ENCODE measurements around the gene ARCN1.

ARCN1 gene

GRCh38 chr11:118651820-118652219 is 79.6 kb downstream of the ARCN1 start:
- no peak overlapping the region for H3K4me3 Mint-ChIP-seq
- peaks cover 6% of the 10 kb centered on the region for H3K4me1 Mint-ChIP-seq
- H3K36me3 Mint-ChIP-seq, result no peaks in the 10 kb centered on the region
- no peaks in the 10 kb centered on the region for H3K9me3 Mint-ChIP-seq
- H3K27me3 Mint-ChIP-seq, result peaks cover 1% of the 10 kb centered on the region
- ATAC-seq (ENCODE audit: low read depth), result no peak
- H3K27ac Mint-ChIP-seq, result no peak overlapping the region
- no peak for DNase-seq (ENCODE audit: low spot score in 2 of 2)

Data from memory B cell (primary cell).